ENCODE data around the gene SUCLG2. TPM values are rescaled to one million over a fixed set of nuclear protein-coding genes. Genes with fewer than 3 reads are reported as not detected.

Gene SUCLG2
- total RNA-seq, 1 experiment from 2014 or later = 38.5 TPM

DNA sequence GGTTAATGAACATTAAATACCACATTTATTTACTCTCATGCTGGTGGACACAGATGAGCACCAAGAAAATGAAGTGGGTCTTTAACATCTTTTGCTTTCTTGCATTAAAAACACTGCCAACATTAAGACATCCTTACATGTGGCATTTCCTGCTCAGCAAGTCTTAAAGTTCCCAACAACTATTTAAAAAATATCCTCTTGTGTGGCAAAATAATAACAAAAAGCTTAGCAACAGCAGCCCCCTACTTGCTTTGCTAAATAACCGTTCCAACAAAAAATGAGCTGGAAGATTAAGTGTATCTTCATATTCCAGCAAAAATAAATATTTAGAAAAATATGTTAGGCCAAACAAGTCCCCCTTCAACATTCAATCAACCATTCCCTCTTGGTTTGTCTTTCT is 93.1 kb downstream of the SUCLG2 start:
- no peak overlapping the region for H4K5ac ChIP-seq (ENCODE audit: insufficient read length, low read depth, low read length)
- H2AFZ ChIP-seq (ENCODE audit: low read length) = no peak overlapping the region
- H3K27me3 ChIP-seq (ENCODE audit: insufficient read depth, low read length) = no peaks in the 10 kb centered on the region
- Mint-ChIP-seq H3K4me3 (no peak overlapping the region), H3K27me3 (ENCODE audit: low read depth) (no peaks in the 10 kb centered on the region), H3K4me1 (peaks cover 0 to 2% of the 10 kb centered on the region in 2 experiments; a peak in 1 of 4 replicates), H3K9me3 (no peaks in the 10 kb centered on the region), H3K36me3 (ENCODE audit: insufficient read depth in 1 of 3, low read depth in 3 of 3) (peaks cover 0 to 3% (median 0%) of the 10 kb centered on the region in 3 experiments; a peak in 2 of 7 replicates), H3K27ac (no peak overlapping the region; a peak in 1 of 7 replicates)
- no peak overlapping the region for H4K8ac ChIP-seq (replicated peaks; ENCODE audit: insufficient read length, low read depth, low read length)
- H3K27ac ChIP-seq (ENCODE audit: insufficient read length, low read depth, low read length) = no peak overlapping the region
- no peak overlapping the region for H2BK20ac ChIP-seq (ENCODE audit: low read depth, low read length, poor library complexity, severe bottlenecking)
- H3K79me2 ChIP-seq (ENCODE audit: insufficient read depth, low read length) = no peaks in the 10 kb centered on the region
- H2AK5ac ChIP-seq (ENCODE audit: insufficient read length, low read length) = no peak overlapping the region
- no peak overlapping the region for H3K14ac ChIP-seq (ENCODE audit: insufficient read depth, low read length)
- H2BK120ac ChIP-seq (ENCODE audit: low read depth, low read length, poor library complexity, severe bottlenecking) = no peak overlapping the region
- H3K18ac ChIP-seq (ENCODE audit: insufficient read length, low read depth, low read length) = no peak overlapping the region
- H4K20me1 ChIP-seq (ENCODE audit: control insufficient read depth, insufficient read depth, insufficient read length) = no peaks in the 10 kb centered on the region
- H3K56ac ChIP-seq (ENCODE audit: insufficient read length, low read depth, low read length) = no peak overlapping the region
- no peaks in the 10 kb centered on the region for H3K79me1 ChIP-seq (ENCODE audit: insufficient read depth, low read depth, low read length, poor library complexity, severe bottlenecking)
- no peaks in the 10 kb centered on the region for H3K9me3 ChIP-seq (ENCODE audit: control insufficient read depth, low read depth, low read length)
- H2BK12ac ChIP-seq (ENCODE audit: insufficient read length, low read depth, low read length) = no peak overlapping the region
- H2BK15ac ChIP-seq (ENCODE audit: low read depth, low read length) = no peak overlapping the region
- no peak overlapping the region for H3T11ph ChIP-seq (ENCODE audit: low read length)
- H3K23me2 ChIP-seq (ENCODE audit: insufficient read length, low read depth, low read length, poor library complexity, severe bottlenecking) = no peaks in the 10 kb centered on the region
- no peak overlapping the region for H3K4me2 ChIP-seq (ENCODE audit: insufficient read depth, insufficient read length, low read length)
- WGBS (ENCODE audit: extremely low coverage, insufficient read length, low lambda C conversion rate) = no CpG with 5 or more reads among the region's 1 CpG
- H3K23ac ChIP-seq (ENCODE audit: insufficient read length, low read depth, low read length) = no peak overlapping the region
- H3K9ac ChIP-seq (ENCODE audit: extremely low read depth, insufficient read length, low read length) = no peak overlapping the region
- TF ChIP-seq, protein P1, sequence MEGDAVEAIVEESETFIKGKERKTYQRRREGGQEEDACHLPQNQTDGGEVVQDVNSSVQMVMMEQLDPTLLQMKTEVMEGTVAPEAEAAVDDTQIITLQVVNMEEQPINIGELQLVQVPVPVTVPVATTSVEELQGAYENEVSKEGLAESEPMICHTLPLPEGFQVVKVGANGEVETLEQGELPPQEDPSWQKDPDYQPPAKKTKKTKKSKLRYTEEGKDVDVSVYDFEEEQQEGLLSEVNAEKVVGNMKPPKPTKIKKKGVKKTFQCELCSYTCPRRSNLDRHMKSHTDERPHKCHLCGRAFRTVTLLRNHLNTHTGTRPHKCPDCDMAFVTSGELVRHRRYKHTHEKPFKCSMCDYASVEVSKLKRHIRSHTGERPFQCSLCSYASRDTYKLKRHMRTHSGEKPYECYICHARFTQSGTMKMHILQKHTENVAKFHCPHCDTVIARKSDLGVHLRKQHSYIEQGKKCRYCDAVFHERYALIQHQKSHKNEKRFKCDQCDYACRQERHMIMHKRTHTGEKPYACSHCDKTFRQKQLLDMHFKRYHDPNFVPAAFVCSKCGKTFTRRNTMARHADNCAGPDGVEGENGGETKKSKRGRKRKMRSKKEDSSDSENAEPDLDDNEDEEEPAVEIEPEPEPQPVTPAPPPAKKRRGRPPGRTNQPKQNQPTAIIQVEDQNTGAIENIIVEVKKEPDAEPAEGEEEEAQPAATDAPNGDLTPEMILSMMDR (conservative IDR thresholded peaks at IDR 0.05) = no peak
- no peaks in the 10 kb centered on the region for H3K4me1 ChIP-seq (ENCODE audit: insufficient read depth, low read length)
- DNase-seq = no peak
- H2BK5ac ChIP-seq (ENCODE audit: insufficient read length, low read length) = no peak overlapping the region
- no peak overlapping the region for H3K4ac ChIP-seq (ENCODE audit: low read depth, low read length)
- no peak overlapping the region for H4K91ac ChIP-seq (ENCODE audit: insufficient read length, low read depth, low read length)

Data from H9 (cell line).